BJ (cell line): Measurements from ENCODE around the gene PCAT7. TPM values are rescaled to one million over a fixed set of nuclear protein-coding genes. Genes with fewer than 3 reads are reported as not detected.
"Not testable (repeated sequence)": the region's sequence is repeated elsewhere in the genome, so short reads cannot be mapped to it uniquely, and the experiment has no call there.

Experiments used
- CTCF ChIA-PET: fragments of 350-600 bp; formaldehyde crosslinking; extraction: SDS; loops from one replicate; lab custom pipeline; 2021; ENCODE audit warnings: antibody characterized with exemption, inconsistent platforms; lab: Yijun Ruan, JAX
- POLR2A ChIA-PET: fragments of 300-600 bp; sonication (Branson Sonifier 250); formaldehyde crosslinking; extraction: SDS; loops from one replicate; lab custom pipeline; 2021; ENCODE audit warnings: antibody characterized with exemption; lab: Charles Lee
- DNase-seq: peaks from one replicate; pipeline ENCODE4 v3.0.0-alpha.2; 2011; ENCODE audit warnings: low read depth
- H3K27me3 ChIP-seq: 2 replicates; pipeline ENCODE4 v1.6.0; 2011; ENCODE audit warnings: low read length; ENCODE audit not compliant: control insufficient read depth, insufficient read depth
- H3K36me3 ChIP-seq: 2 replicates; pipeline ENCODE4 v1.5.1; 2011; ENCODE audit warnings: low read length; ENCODE audit not compliant: control insufficient read depth, insufficient read depth
- H3K4me3 ChIP-seq: 2 replicates; pipeline ENCODE4 v1.5.1; 2011; ENCODE audit warnings: low read depth, mild to moderate bottlenecking, control low read depth, low read length
- polyA plus RNA-seq: library from polyadenylated mRNA; depleted of rRNA; stranded (reverse); fragments of >200 nt; gene quantifications from 2 replicates; pipeline ENCODE4 v1.2.3, GENCODE V29; 2011
- TF ChIP-seq, protein P1 (sequence below): IDR thresholded peaks from 2 replicates; pipeline ENCODE4 v1.5.1; 2011; ENCODE audit warnings: low read depth, mild to moderate bottlenecking, control low read depth, inconsistent platforms, low read length, moderate library complexity; ENCODE audit not compliant: insufficient read depth

PCAT7 gene
- polyA plus RNA-seq, 1 experiment: 0.04 TPM

- no peak for DNase-seq
- no peak overlapping the region for H3K4me3 ChIP-seq
- TF ChIP-seq, protein P1, sequence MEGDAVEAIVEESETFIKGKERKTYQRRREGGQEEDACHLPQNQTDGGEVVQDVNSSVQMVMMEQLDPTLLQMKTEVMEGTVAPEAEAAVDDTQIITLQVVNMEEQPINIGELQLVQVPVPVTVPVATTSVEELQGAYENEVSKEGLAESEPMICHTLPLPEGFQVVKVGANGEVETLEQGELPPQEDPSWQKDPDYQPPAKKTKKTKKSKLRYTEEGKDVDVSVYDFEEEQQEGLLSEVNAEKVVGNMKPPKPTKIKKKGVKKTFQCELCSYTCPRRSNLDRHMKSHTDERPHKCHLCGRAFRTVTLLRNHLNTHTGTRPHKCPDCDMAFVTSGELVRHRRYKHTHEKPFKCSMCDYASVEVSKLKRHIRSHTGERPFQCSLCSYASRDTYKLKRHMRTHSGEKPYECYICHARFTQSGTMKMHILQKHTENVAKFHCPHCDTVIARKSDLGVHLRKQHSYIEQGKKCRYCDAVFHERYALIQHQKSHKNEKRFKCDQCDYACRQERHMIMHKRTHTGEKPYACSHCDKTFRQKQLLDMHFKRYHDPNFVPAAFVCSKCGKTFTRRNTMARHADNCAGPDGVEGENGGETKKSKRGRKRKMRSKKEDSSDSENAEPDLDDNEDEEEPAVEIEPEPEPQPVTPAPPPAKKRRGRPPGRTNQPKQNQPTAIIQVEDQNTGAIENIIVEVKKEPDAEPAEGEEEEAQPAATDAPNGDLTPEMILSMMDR: no peak
- ChIA-PET POLR2A (no interaction called here), CTCF (no interaction called here)
- H3K27me3 ChIP-seq: no peaks in the 10 kb centered on the region
- H3K36me3 ChIP-seq: no peaks in the 10 kb centered on the region
Observed at GRCh38 chr9:94581728-94582127, 26.8 kb downstream of the PCAT7 start.

- TF ChIP-seq, protein P1: no peak
- H3K27me3 ChIP-seq: no peaks in the 10 kb centered on the region
- ChIA-PET POLR2A (no interaction called here), CTCF (no interaction called here)
- no peaks in the 10 kb centered on the region for H3K36me3 ChIP-seq
- no peak overlapping the region for H3K4me3 ChIP-seq
- DNase-seq: no peak
Observed at GRCh38 chr9:94584555-94584954, 29.7 kb downstream of the PCAT7 start.

- ChIA-PET CTCF (interaction anchor here (1.1 kb wide), 1 partner anchor 11 kb away, joined by 3 read pairs; no protein-coding TSS in a partner anchor), POLR2A (no interaction called here)
- H3K36me3 ChIP-seq: no peaks in the 10 kb centered on the region
- DNase-seq: no peak
- H3K27me3 ChIP-seq: no peaks in the 10 kb centered on the region
- TF ChIP-seq, protein P1: no peak
- H3K4me3 ChIP-seq: no peak overlapping the region
Observed at GRCh38 chr9:94586316-94586715, 31.4 kb downstream of the PCAT7 start.

GRCh38 chr9:94586814-94587213 is 31.9 kb downstream of the PCAT7 start:
- POLR2A ChIA-PET: no interaction called here
- H3K36me3 ChIP-seq: no peaks in the 10 kb centered on the region
- no peak for DNase-seq
- H3K4me3 ChIP-seq: no peak overlapping the region
- TF ChIP-seq, protein P1: no peak
- CTCF ChIA-PET: interaction anchor here (1.1 kb wide), 1 partner anchor 10 kb away, joined by 3 read pairs; no protein-coding TSS in a partner anchor
- no peaks in the 10 kb centered on the region for H3K27me3 ChIP-seq

- no peak overlapping the region for H3K4me3 ChIP-seq
- no peak for DNase-seq
- ChIA-PET CTCF (interaction anchor here (0.5 kb wide), 1 partner anchor 63 kb away, joined by 3 read pairs; no protein-coding TSS in a partner anchor), POLR2A (no interaction called here)
- H3K27me3 ChIP-seq: no peaks in the 10 kb centered on the region
- TF ChIP-seq, protein P1: no peak
- H3K36me3 ChIP-seq: no peaks in the 10 kb centered on the region
Observed at GRCh38 chr9:94588681-94589080, 33.8 kb downstream of the PCAT7 start.

DNA sequence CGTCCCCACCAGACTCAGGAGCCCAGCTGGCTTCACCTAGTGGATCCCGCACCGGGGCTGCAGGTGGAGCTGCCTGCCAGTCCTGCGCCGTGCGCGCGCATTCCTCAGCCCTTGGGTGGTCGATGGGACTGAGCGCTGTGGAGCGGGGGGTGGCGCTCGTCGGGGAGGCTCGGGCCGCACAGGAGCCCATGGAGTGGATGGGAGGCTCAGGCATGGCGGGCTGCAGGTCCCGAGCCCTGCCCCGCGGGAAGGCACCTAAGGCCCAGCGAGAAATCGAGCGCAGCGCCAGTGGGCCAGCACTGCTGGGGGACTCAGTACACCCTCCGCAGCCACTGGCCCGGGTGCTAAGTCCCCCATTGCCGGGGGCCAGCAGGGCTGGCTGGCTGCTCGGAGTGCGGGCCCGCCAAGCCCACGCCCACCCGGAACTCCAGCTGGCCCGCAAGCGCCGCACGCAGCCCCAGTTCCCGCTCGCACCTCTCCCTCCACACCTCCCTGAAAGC is 36.2 kb downstream of the PCAT7 start:
- POLR2A ChIA-PET: not testable (repeated sequence)

More for the DNA sequence above, 36.2 kb downstream of the PCAT7 start:
- DNase-seq, H3K27me3 ChIP-seq, H3K36me3 ChIP-seq, CTCF ChIA-PET, H3K4me3 ChIP-seq: not testable (repeated sequence)
